Tibial nerve (tissue), 4 donors: ENCODE results near the gene PTPRD. TPM values are rescaled to one million over a fixed set of nuclear protein-coding genes. Genes with fewer than 3 reads are reported as not detected.
"Not testable (repeated sequence)": the region's sequence is repeated elsewhere in the genome, so short reads cannot be mapped to it uniquely, and the experiment has no call there.

Experiments used
- DNase-seq, 2 donors: peaks; one replicate each; pipeline ENCODE4 v3.0.0-alpha.2; 2019; ENCODE audit warnings: low spot score in 2 of 2
- H3K27ac ChIP-seq, 4 donors: fragments of 200-600 bp; sonication (generic) in 3 of 4; one replicate each; pipeline ENCODE4 v1.5.1; 2017 to 2019; ENCODE audit warnings: mild to moderate bottlenecking in 1 of 4
- H3K27me3 ChIP-seq, 2 donors: fragments of 200-600 bp; sonication (generic) in 1 of 2; one replicate each; pipeline versions ENCODE4 v1.5.1 to v1.6.0; 2017 to 2019
- H3K36me3 ChIP-seq, 3 donors: fragments of 200-600 bp; sonication (generic); one replicate each; pipeline ENCODE4 v1.5.1; 2018 to 2019
- H3K4me1 ChIP-seq, 4 donors: fragments of 200-600 bp; sonication (generic) in 3 of 4; one replicate each; pipeline ENCODE4 v1.5.1; 2017 to 2019
- H3K4me3 ChIP-seq, 4 donors: fragments of 200-600 bp; sonication (generic) in 3 of 4; one replicate each; pipeline ENCODE4 v1.5.1; 2017 to 2019; ENCODE audit warnings: mild to moderate bottlenecking in 1 of 4, moderate library complexity in 1 of 4
- H3K9me3 ChIP-seq, 4 donors: fragments of 200-600 bp; sonication (generic) in 3 of 4; one replicate each; pipeline ENCODE4 v1.5.1; 2017 to 2019
- CTCF ChIP-seq, 5 experiments: fragments of 200-600 bp in 3 of 5; fragments of 450-650 bp in 2 of 5; sonication (generic) in 3 of 5; IDR thresholded peaks; one replicate each; pipeline ENCODE4 v1.5.1; 2016 to 2019; ENCODE audit warnings: antibody characterized with exemption in 5 of 5, mild to moderate bottlenecking in 3 of 5, moderate library complexity in 2 of 5
- EP300 ChIP-seq, 2 donors: sonication (generic); formaldehyde crosslinking; IDR thresholded peaks; one replicate each; pipeline ENCODE4 v1.6.1; 2017; ENCODE audit warnings: antibody characterized with exemption in 2 of 2, mild to moderate bottlenecking in 1 of 2
- POLR2A ChIP-seq, 2 donors: fragments of 450-650 bp; IDR thresholded peaks; one replicate each; pipeline ENCODE4 v1.6.1; 2017; ENCODE audit warnings: antibody characterized with exemption in 2 of 2, mild to moderate bottlenecking in 2 of 2, moderate library complexity in 2 of 2
- WGBS, 2 donors: methylation state at CpG; one replicate each; pipeline ENCODE4 v1.1.5; 2018; 5-methylcytosine and 5-hydroxymethylcytosine counted together
- total RNA-seq, 4 donors: library from RNA; depleted of rRNA; stranded (reverse); fragments of >200 nt; gene quantifications; one replicate each; pipeline ENCODE4 v1.1.0, GENCODE V29; 2016

PTPRD gene
- total RNA-seq, 4 donors from 2014 or later = 1.7 to 13.2 (median 5.1) TPM

- TF ChIP-seq CTCF (IDR thresholded peaks at IDR 0.05) (no peak), EP300 (IDR thresholded peaks at IDR 0.05) (no peak), POLR2A (IDR thresholded peaks at IDR 0.05) (no peak)
- no peak overlapping the region for H3K27ac ChIP-seq
- no peak for DNase-seq
- no peaks in the 10 kb centered on the region for H3K36me3 ChIP-seq
- no peaks in the 10 kb centered on the region for H3K9me3 ChIP-seq
- H3K4me1 ChIP-seq = no peaks in the 10 kb centered on the region
- no peaks in the 10 kb centered on the region for H3K27me3 ChIP-seq
- 95 to 97% methylated on average over 6 of the region's 6 CpGs for WGBS, 2 donors
- no peak overlapping the region for H3K4me3 ChIP-seq
Measured at GRCh38 chr9:8978334-8978733, 1634.5 kb downstream of the PTPRD start.

- not testable (repeated sequence) for H3K27ac ChIP-seq, DNase-seq, H3K36me3 ChIP-seq, H3K4me1 ChIP-seq, H3K4me3 ChIP-seq, H3K27me3 ChIP-seq, H3K9me3 ChIP-seq
- WGBS, 2 donors = 44 to 62% methylated on average over 3 of the region's 3 CpGs
Measured at GRCh38 chr9:8968350-8968749, 1644.5 kb downstream of the PTPRD start.

GRCh38 chr9:8963885-8964284 is 1648.9 kb downstream of the PTPRD start:
- TF ChIP-seq EP300 (IDR thresholded peaks at IDR 0.05) = no peak
- TF ChIP-seq POLR2A (IDR thresholded peaks at IDR 0.05) = no peak
- no peak for TF ChIP-seq CTCF (IDR thresholded peaks at IDR 0.05)
- Histone ChIP-seq H3K27me3 (no peaks in the 10 kb centered on the region), H3K27ac (no peak overlapping the region), H3K36me3 (no peaks in the 10 kb centered on the region), H3K9me3 (no peaks in the 10 kb centered on the region), H3K4me1 (peaks cover 0 to 5% (median 0%) of the 10 kb centered on the region in 4 donors), H3K4me3 (no peak overlapping the region)
- no peak for DNase-seq

- Histone ChIP-seq H3K27me3 (no peaks in the 10 kb centered on the region), H3K4me3 (no peak overlapping the region), H3K36me3 (no peaks in the 10 kb centered on the region), H3K4me1 (peaks cover 0 to 5% (median 0%) of the 10 kb centered on the region in 4 donors), H3K9me3 (no peaks in the 10 kb centered on the region), H3K27ac (no peak overlapping the region)
- DNase-seq = no peak
- 78 to 82% methylated on average over 2 of the region's 2 CpGs for WGBS, 2 donors
- no peak for TF ChIP-seq POLR2A (IDR thresholded peaks at IDR 0.05)
- no peak for TF ChIP-seq CTCF (IDR thresholded peaks at IDR 0.05)
- no peak for TF ChIP-seq EP300 (IDR thresholded peaks at IDR 0.05)
Measured at GRCh38 chr9:8962084-8962483, 1650.7 kb downstream of the PTPRD start.

GRCh38 chr9:8961186-8961851 is 1651.5 kb downstream of the PTPRD start:
- WGBS, 2 donors = 41 to 42% methylated on average over 4 of the region's 4 CpGs
- Histone ChIP-seq H3K27me3 (no peaks in the 10 kb centered on the region), H3K4me1 (peaks cover 0 to 5% (median 0%) of the 10 kb centered on the region in 4 donors), H3K27ac (peak overlapping the region in 2 of 4 donors; percentile 11 to 36), H3K9me3 (no peaks in the 10 kb centered on the region), H3K36me3 (no peaks in the 10 kb centered on the region), H3K4me3 (no peak overlapping the region)
- peak; percentile 33 to 74 for DNase-seq
- TF ChIP-seq CTCF (IDR thresholded peaks at IDR 0.05) (no peak), POLR2A (IDR thresholded peaks at IDR 0.05) (no peak), EP300 (IDR thresholded peaks at IDR 0.05) (peak in 1 of 2 donors; percentile 87)
